Sigmoid colon (tissue), 7 donors: Measurements from ENCODE around the gene CR1. TPM values are rescaled to one million over a fixed set of nuclear protein-coding genes. Genes with fewer than 3 reads are reported as not detected.
A peak's percentile ranks its signal among the peaks of the same experiment; 100 is the strongest.
"Not testable (repeated sequence)": the region's sequence is repeated elsewhere in the genome, so short reads cannot be mapped to it uniquely, and the experiment has no call there.

Experiments
- DNase-seq: peaks from one replicate; pipeline ENCODE4 v3.0.0-alpha.2; 2019
- H3K27ac ChIP-seq, 4 donors: fragments of 200-600 bp; sonication (generic); one replicate each; pipeline ENCODE4 v1.5.1; 2016 to 2019; ENCODE audit warnings: mild to moderate bottlenecking in 1 of 4
- H3K27me3 ChIP-seq, 3 donors: fragments of 200-600 bp; sonication (generic); one replicate each; pipeline ENCODE4 v1.5.1; 2019; ENCODE audit warnings: mild to moderate bottlenecking in 1 of 3
- H3K36me3 ChIP-seq, 4 donors: fragments of 200-600 bp; sonication (generic); one replicate each; pipeline ENCODE4 v1.5.1; 2016 to 2019
- H3K4me1 ChIP-seq, 4 donors: fragments of 200-600 bp; sonication (generic); one replicate each; pipeline ENCODE4 v1.5.1; 2017 to 2019
- H3K4me3 ChIP-seq, 4 donors: fragments of 200-600 bp; sonication (generic); one replicate each; pipeline ENCODE4 v1.5.1; 2017 to 2019; ENCODE audit warnings: mild to moderate bottlenecking in 2 of 4, moderate library complexity in 1 of 4
- H3K9me3 ChIP-seq, 4 donors: fragments of 200-600 bp in 3 of 4; sonication (generic) in 3 of 4; one replicate each; pipeline versions ENCODE4 v1.5.1 to v1.6.1; 2013 to 2019
- CTCF ChIP-seq, 4 experiments: fragments of 450-650 bp in 3 of 4; fragments of 200-600 bp in 1 of 4; IDR thresholded peaks; one replicate each; pipeline ENCODE4 v1.5.1; 2016 to 2019; ENCODE audit warnings: antibody characterized with exemption in 4 of 4, mild to moderate bottlenecking in 3 of 4, moderate library complexity in 2 of 4
- EP300 ChIP-seq, 4 donors: sonication (generic); formaldehyde crosslinking; IDR thresholded peaks; one replicate each; pipeline ENCODE4 v1.6.1; 2017; ENCODE audit warnings: antibody characterized with exemption in 4 of 4
- POLR2A ChIP-seq, 2 donors: fragments of 450-650 bp; IDR thresholded peaks; one replicate each; pipeline ENCODE4 v1.6.1; 2016; ENCODE audit warnings: antibody characterized with exemption in 2 of 2, mild to moderate bottlenecking in 2 of 2, moderate library complexity in 2 of 2
- POLR2AphosphoS5 ChIP-seq, 4 donors: sonication (generic); formaldehyde crosslinking; IDR thresholded peaks; one replicate each; pipeline ENCODE4 v1.6.1; 2017; ENCODE audit warnings: antibody characterized with exemption in 4 of 4
- WGBS, 2 donors: extraction: QIAGEN DNeasy Blood & Tissue Kit; methylation state at CpG; one replicate each; pipeline ENCODE4 v1.1.7; 2013; 5-methylcytosine and 5-hydroxymethylcytosine counted together
- intact Hi-C: fragments of 100-400 bp; cut with DNase I; formaldehyde crosslinking; loops from one replicate; pipeline ENCODE4 v1.15.1; 2023
- polyA plus RNA-seq, 3 donors: library from polyadenylated mRNA; stranded (reverse); fragments of 200-250 nt; gene quantifications; one replicate each; pipeline ENCODE4 v1.2.3, GENCODE V29; 2013
- total RNA-seq, 4 donors: library from RNA; depleted of rRNA; stranded (reverse); fragments of >200 nt; gene quantifications; one replicate each; pipeline ENCODE4 v1.1.0, GENCODE V29; 2016
- donor health status: healthy with polysubstance abuse.
- donor health status: Bipolar disorder and iron deficiency.
- donor health status: healthy.

Gene CR1
- total and polyA plus RNA-seq, 7 donors = 0.46 to 11.5 (median 5.8) TPM

- Histone ChIP-seq H3K4me3 (no peak overlapping the region), H3K27ac (no peak overlapping the region), H3K9me3 (no peaks in the 10 kb centered on the region), H3K27me3 (no peaks in the 10 kb centered on the region), H3K36me3 (no peaks in the 10 kb centered on the region), H3K4me1 (no peaks in the 10 kb centered on the region)
- WGBS, 2 donors = 53 to 71% methylated on average over 4 of the region's 4 CpGs
- DNase-seq = no peak
- no peak for TF ChIP-seq EP300 (IDR thresholded peaks at IDR 0.05)
- TF ChIP-seq POLR2AphosphoS5 (IDR thresholded peaks at IDR 0.05) = no peak
- TF ChIP-seq POLR2A (IDR thresholded peaks at IDR 0.05) = no peak
- TF ChIP-seq CTCF (IDR thresholded peaks at IDR 0.05) = no peak
- intact Hi-C loops = no loop called here
These were observed 69.8 kb downstream of the CR1 start for GRCh38 chr1:207565546-207566468.

- intact Hi-C loops, DNase-seq, H3K27me3 ChIP-seq, H3K36me3 ChIP-seq, H3K4me1 ChIP-seq, H3K4me3 ChIP-seq, H3K9me3 ChIP-seq, H3K27ac ChIP-seq: not testable (repeated sequence)
- no CpG with 5 or more reads among the region's 5 CpGs for WGBS, 2 donors
These were observed 76.0 kb downstream of the CR1 start for GRCh38 chr1:207571926-207572325.

- H3K4me1 ChIP-seq, H3K36me3 ChIP-seq, H3K9me3 ChIP-seq, DNase-seq, H3K4me3 ChIP-seq, H3K27me3 ChIP-seq, intact Hi-C loops, H3K27ac ChIP-seq: not testable (repeated sequence)
- WGBS, 2 donors = 71 to 90% methylated on average over 5 of the region's 5 CpGs
These were observed 77.1 kb downstream of the CR1 start for GRCh38 chr1:207573074-207573473.

GRCh38 chr1:207575381-207575780, 79.4 kb downstream of the CR1 start:
- intact Hi-C loops, H3K4me3 ChIP-seq, H3K9me3 ChIP-seq, H3K36me3 ChIP-seq, H3K4me1 ChIP-seq, H3K27me3 ChIP-seq, DNase-seq, H3K27ac ChIP-seq: not testable (repeated sequence)
- WGBS, 2 donors = 91 to 92% methylated on average over 4 of the region's 4 CpGs

- WGBS, 2 donors = 62 to 72% methylated on average over 5 of the region's 5 CpGs
- no peak for TF ChIP-seq EP300 (IDR thresholded peaks at IDR 0.05)
- Histone ChIP-seq H3K36me3 (no peaks in the 10 kb centered on the region), H3K27ac (no peak overlapping the region), H3K9me3 (no peaks in the 10 kb centered on the region), H3K27me3 (no peaks in the 10 kb centered on the region), H3K4me1 (no peaks in the 10 kb centered on the region), H3K4me3 (no peak overlapping the region)
- intact Hi-C loops = no loop called here
- DNase-seq = no peak
These were observed 83.0 kb downstream of the CR1 start for GRCh38 chr1:207578796-207579435.

- TF ChIP-seq CTCF (IDR thresholded peaks at IDR 0.05) (peak in 2 of 4 experiments; percentile 15 to 17), POLR2A (IDR thresholded peaks at IDR 0.05) (no peak), EP300 (IDR thresholded peaks at IDR 0.05) (no peak), POLR2AphosphoS5 (IDR thresholded peaks at IDR 0.05) (no peak)
- no peaks in the 10 kb centered on the region for H3K36me3 ChIP-seq
- H3K9me3 ChIP-seq = no peaks in the 10 kb centered on the region
- intact Hi-C loops = no loop called here
- no peaks in the 10 kb centered on the region for H3K27me3 ChIP-seq
- H3K4me3 ChIP-seq = no peak overlapping the region
- no peaks in the 10 kb centered on the region for H3K4me1 ChIP-seq
- no peak for DNase-seq
- 7 to 16% methylated on average over 4 of the region's 4 CpGs for WGBS, 2 donors
- H3K27ac ChIP-seq = no peak overlapping the region
These were observed 83.5 kb downstream of the CR1 start for GRCh38 chr1:207579436-207579799.
